GM12878 (cell line): ENCODE measurements around the gene ADGRV1. TPM values are rescaled to one million over a fixed set of nuclear protein-coding genes. Genes with fewer than 3 reads are reported as not detected.

ENCODE experiments used
- ATAC-seq: fragments of 200-7000 bp; cut with Tn5 transposase; 3 replicates; pipeline ENCODE4 v1.9.1; 2020; ENCODE audit warnings: mild to moderate bottlenecking, moderate library complexity
- BruUV-seq: library from RNA; stranded (reverse); fragments of 400-500 nt; replicated peaks from 2 replicates; lab custom pipeline; 2021; lab: Mats Ljungman, UMichigan
- CTCF ChIA-PET: fragments of 300-600 bp; sonication (Branson Sonifier 250); formaldehyde crosslinking; extraction: SDS; loops from one replicate; lab custom pipeline; 2021; ENCODE audit warnings: inconsistent platforms; lab: Yijun Ruan, JAX
- POLR2A ChIA-PET: fragments of 350-600 bp; formaldehyde crosslinking; extraction: SDS; loops from one replicate; lab custom pipeline; 2021; ENCODE audit warnings: inconsistent platforms; lab: Charles Lee
- RAD21 ChIA-PET: fragments of 300-600 bp; sonication (Branson Sonifier 250); formaldehyde crosslinking; loops from one replicate; lab custom pipeline; 2023; ENCODE audit warnings: antibody characterized with exemption; ENCODE audit not compliant: unreplicated experiment; lab: Charles Lee
- SMC1A ChIA-PET: fragments of 300-600 bp; sonication (Branson Sonifier 250); formaldehyde crosslinking; loops from one replicate; lab custom pipeline; 2023; ENCODE audit not compliant: unreplicated experiment, uncharacterized antibody; lab: Charles Lee
- DNase-seq: peaks from one replicate; pipeline ENCODE4 v3.0.0-alpha.2; 2011; ENCODE audit warnings: low read depth, low spot score
- FAIRE-seq: peaks from 3 replicates; lab custom pipeline; 2011; peaks lifted over from hg19 to GRCh38; lab: Jason Lieb, UNC
- H2AFZ ChIP-seq: 2 replicates; pipeline ENCODE4 v1.6.0; 2011; ENCODE audit warnings: low read depth, low read length, control low read depth; ENCODE audit not compliant: control insufficient read depth
- H3K27ac ChIP-seq: 2 replicates; pipeline ENCODE4 v1.5.1; 2011; ENCODE audit warnings: control low read depth; ENCODE audit not compliant: control insufficient read depth, insufficient read depth
- H3K27me3 ChIP-seq, 2 experiments: replicated peaks in 1 of 2; 2 replicates each; pipeline versions ENCODE4 v1.6.0 to v1.6.1; 2011; ENCODE audit warnings: low read length in 1 of 2; ENCODE audit not compliant: control insufficient read depth in 2 of 2, insufficient read depth in 2 of 2
- H3K36me3 ChIP-seq, 2 experiments: 2 replicates each; pipeline ENCODE4 v1.5.1; 2011; ENCODE audit warnings: low read length in 1 of 2; ENCODE audit not compliant: control insufficient read depth in 2 of 2, insufficient read depth in 2 of 2
- H3K4me1 ChIP-seq: 2 replicates; pipeline ENCODE4 v1.6.1; 2011; ENCODE audit warnings: mild to moderate bottlenecking, low read length, moderate library complexity, mixed read lengths; ENCODE audit not compliant: control insufficient read depth, insufficient read depth
- H3K4me2 ChIP-seq: 2 replicates; pipeline ENCODE4 v1.6.0; 2011; ENCODE audit warnings: control low read depth; ENCODE audit not compliant: control insufficient read depth, insufficient read depth
- H3K4me3 ChIP-seq: fragments of 200-600 bp; sonication (generic); 2 replicates; pipeline ENCODE4 v1.5.1; 2016
- H3K79me2 ChIP-seq: 2 replicates; pipeline ENCODE4 v1.6.0; 2011; ENCODE audit warnings: low read length; ENCODE audit not compliant: control insufficient read depth, insufficient read depth
- H3K9ac ChIP-seq: 2 replicates; pipeline ENCODE4 v1.8.0; 2011; ENCODE audit warnings: low read length, control low read depth, mixed read lengths; ENCODE audit not compliant: control insufficient read depth, insufficient read depth
- H3K9me3 ChIP-seq: replicated peaks from 3 replicates; pipeline ENCODE4 v1.5.1; 2011; ENCODE audit warnings: mild to moderate bottlenecking, low read length; ENCODE audit not compliant: control insufficient read depth, insufficient read depth
- H4K20me1 ChIP-seq: 2 replicates; pipeline ENCODE4 v1.6.0; 2011; ENCODE audit not compliant: control insufficient read depth, insufficient read depth
- CBX5 ChIP-seq: sonication (generic); IDR thresholded peaks from 2 replicates; pipeline ENCODE4 v1.6.1; 2016; ENCODE audit warnings: low read depth, moderate library complexity, mild to moderate bottlenecking, inconsistent platforms
- CEBPZ ChIP-seq: fragments of 150-350 bp; IDR thresholded peaks from 2 replicates; pipeline ENCODE4 v1.6.1; 2016; ENCODE audit warnings: low read depth, low read length
- CHD2 ChIP-seq: IDR thresholded peaks from 2 replicates; pipeline ENCODE4 v1.6.1; 2011; ENCODE audit warnings: low read depth, low read length, improper control_type of control experiment, borderline replicate concordance
- GABPA ChIP-seq: IDR thresholded peaks from 2 replicates; pipeline ENCODE4 v1.6.1; 2014; ENCODE audit warnings: antibody characterized with exemption, low read depth, mild to moderate bottlenecking, inconsistent platforms
- GATAD2B ChIP-seq: fragments of 450-650 bp; conservative IDR thresholded peaks from 2 replicates; pipeline ENCODE4 v1.6.1; 2017; ENCODE audit warnings: low read depth, mild to moderate bottlenecking, moderate library complexity
- KAT2A ChIP-seq: conservative IDR thresholded peaks from 2 replicates; pipeline ENCODE4 v1.6.1; 2011; ENCODE audit warnings: low read depth, low read length; ENCODE audit not compliant: control insufficient read depth
- KDM1A ChIP-seq: fragments of 200-600 bp; sonication (generic); IDR thresholded peaks from 2 replicates; pipeline ENCODE4 v1.6.1; 2016; ENCODE audit warnings: borderline replicate concordance
- MAX ChIP-seq: IDR thresholded peaks from 2 replicates; pipeline ENCODE4 v1.6.1; 2012; ENCODE audit warnings: low read depth, low read length, improper control_type of control experiment
- MEF2B ChIP-seq: fragments of 450-650 bp; IDR thresholded peaks from 2 replicates; pipeline ENCODE4 v1.6.1; 2018; ENCODE audit warnings: mild to moderate bottlenecking, moderate library complexity; ENCODE audit not compliant: partially characterized antibody, poor library complexity, severe bottlenecking
- MTA2 ChIP-seq: fragments of 450-650 bp; IDR thresholded peaks from 2 replicates; pipeline ENCODE4 v1.6.1; 2016; ENCODE audit warnings: low read depth, mild to moderate bottlenecking, moderate library complexity
- MXI1 ChIP-seq: fragments of 150-350 bp; IDR thresholded peaks from 2 replicates; pipeline ENCODE4 v1.6.1; 2011; ENCODE audit warnings: low read depth, mild to moderate bottlenecking, inconsistent platforms, low read length, improper control_type of control experiment
- NFIC ChIP-seq: IDR thresholded peaks from 2 replicates; pipeline ENCODE4 v1.6.1; 2012; ENCODE audit warnings: low read depth, mild to moderate bottlenecking, inconsistent platforms, low read length, moderate library complexity
- PKNOX1 ChIP-seq: fragments of 450-650 bp; IDR thresholded peaks from 2 replicates; pipeline ENCODE4 v1.6.1; 2016; ENCODE audit warnings: mild to moderate bottlenecking
- POLR2AphosphoS5 ChIP-seq: IDR thresholded peaks from 2 replicates; pipeline ENCODE4 v1.6.1; 2011; ENCODE audit warnings: mild to moderate bottlenecking, low read length, inconsistent platforms
- SIX5 ChIP-seq: IDR thresholded peaks from 2 replicates; pipeline ENCODE4 v1.6.1; 2011; ENCODE audit warnings: mild to moderate bottlenecking, low read depth, low read length, moderate library complexity; ENCODE audit not compliant: severe bottlenecking
- SMAD5 ChIP-seq: IDR thresholded peaks from 2 replicates; pipeline ENCODE4 v1.6.1; 2016; ENCODE audit warnings: antibody characterized with exemption, low read depth
- TAF1 ChIP-seq: IDR thresholded peaks from 2 replicates; pipeline ENCODE4 v1.6.1; 2011; ENCODE audit warnings: mild to moderate bottlenecking, low read depth, low read length, borderline replicate concordance
- WGBS: methylation state at CpG from one replicate; pipeline ENCODE4 v1.1.6; 2016; ENCODE audit warnings: low lambda C conversion rate; ENCODE audit not compliant: insufficient replicate concordance, insufficient coverage; ENCODE audit errors: missing lambda C conversion rate; 5-methylcytosine and 5-hydroxymethylcytosine counted together
- in situ Hi-C: fragments of 300-500 bp; cut with MboI; formaldehyde crosslinking; loops from 9 replicates; pipeline ENCODE4 v1.14.3; 2018; ENCODE audit warnings: mixed read lengths
- intact Hi-C: fragments of 100-400 bp; cut with micrococcal nuclease; formaldehyde crosslinking; loops from one replicate; pipeline ENCODE4 v1.14.2; 2022; ENCODE audit not compliant: unreplicated experiment
- polyA plus RNA-seq, 11 experiments: library from polyadenylated mRNA; depleted of rRNA in 4 of 11; unstranded in 6 of 11; stranded (reverse) in 5 of 11; fragments of >200 nt; fragmentation: Nextera tagmentation in 4 of 11; fragmentation: Illumina TruSeq in 1 of 11; extraction: Ambion mirVana in 4 of 11; extraction: Trizol in 1 of 11; gene quantifications; 1 replicate in 1 of 11; 2 replicates in 10 of 11; pipeline versions ENCODE4 v1.2.1 to v1.2.3, GENCODE V29; 2011 to 2016; ENCODE audit warnings: inconsistent platforms in 2 of 11, missing spikeins in 2 of 11, low read depth in 1 of 11
- total RNA-seq, 4 experiments: library from RNA; depleted of rRNA in 3 of 4; stranded (reverse); fragments of >200 nt in 3 of 4; fragmentation: Illumina TruSeq in 1 of 4; extraction: Trizol in 1 of 4; gene quantifications; 2 replicates each; pipeline versions ENCODE4 v1.2.1 to v1.2.3, GENCODE V29; 2013 to 2021
- TF ChIP-seq, protein P1 (sequence below): fragments of 450-650 bp; formaldehyde crosslinking; IDR thresholded peaks from 2 replicates; pipeline ENCODE4 v1.4.0; 2022; ENCODE audit warnings: mild to moderate bottlenecking, moderate library complexity

The ADGRV1 gene
- total and polyA plus RNA-seq, 10 of the 15 experiments (the other 5 are each of a cell fraction or from before 2014, with no cell fraction given): 0.04 to 8.1 (median 0.16) TPM; not detected in 1

DNA sequence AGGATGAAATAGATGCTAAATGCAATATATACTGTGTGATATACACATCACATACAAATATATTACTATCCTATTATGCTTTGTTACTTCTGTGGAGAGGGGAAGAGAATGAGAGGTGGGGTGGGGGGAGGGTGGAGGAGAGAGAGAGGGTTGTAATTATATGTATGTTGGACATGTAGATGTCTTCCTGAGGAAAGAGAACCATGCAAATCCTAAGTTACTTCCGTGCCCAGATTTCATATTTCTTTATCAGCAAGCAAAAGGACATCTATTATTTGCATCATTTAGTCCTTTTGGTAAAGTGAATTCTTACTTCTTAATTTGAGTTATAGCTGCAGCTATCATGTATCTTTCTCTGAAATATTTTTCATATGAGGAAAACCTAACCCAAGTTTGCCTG lies 187.5 kb downstream of the ADGRV1 start:
- no TSS peak for BruUV-seq
- 27% methylated on average over 1 of the region's 1 CpG for WGBS
- no peak overlapping the region for H2AFZ ChIP-seq
- no peaks in the 10 kb centered on the region; a peak in 1 of 4 replicates for H3K27me3 ChIP-seq
- no peaks in the 10 kb centered on the region for H4K20me1 ChIP-seq
- no peaks in the 10 kb centered on the region for H3K4me1 ChIP-seq
- intact Hi-C loops (no loop called here), in situ Hi-C loops (no loop called here)
- H3K79me2 ChIP-seq: no peaks in the 10 kb centered on the region
- ATAC-seq: no peak
- CTCF ChIA-PET: interaction anchor here (0.7 kb wide), 1 partner anchor 38 kb away, joined by 3 read pairs; no protein-coding TSS in a partner anchor
- RAD21 ChIA-PET: no interaction called here
- TF ChIP-seq KAT2A (no peak), GABPA (no peak), CEBPZ (no peak), POLR2AphosphoS5 (no peak), CHD2 (no peak), MTA2 (no peak), MAX (no peak), GATAD2B (no peak), TAF1 (no peak), SMAD5 (no peak), SIX5 (no peak), MXI1 (no peak), KDM1A (no peak), MEF2B (no peak), NFIC (no peak), PKNOX1 (no peak), CBX5 (no peak)
- TF ChIP-seq, protein P1, sequence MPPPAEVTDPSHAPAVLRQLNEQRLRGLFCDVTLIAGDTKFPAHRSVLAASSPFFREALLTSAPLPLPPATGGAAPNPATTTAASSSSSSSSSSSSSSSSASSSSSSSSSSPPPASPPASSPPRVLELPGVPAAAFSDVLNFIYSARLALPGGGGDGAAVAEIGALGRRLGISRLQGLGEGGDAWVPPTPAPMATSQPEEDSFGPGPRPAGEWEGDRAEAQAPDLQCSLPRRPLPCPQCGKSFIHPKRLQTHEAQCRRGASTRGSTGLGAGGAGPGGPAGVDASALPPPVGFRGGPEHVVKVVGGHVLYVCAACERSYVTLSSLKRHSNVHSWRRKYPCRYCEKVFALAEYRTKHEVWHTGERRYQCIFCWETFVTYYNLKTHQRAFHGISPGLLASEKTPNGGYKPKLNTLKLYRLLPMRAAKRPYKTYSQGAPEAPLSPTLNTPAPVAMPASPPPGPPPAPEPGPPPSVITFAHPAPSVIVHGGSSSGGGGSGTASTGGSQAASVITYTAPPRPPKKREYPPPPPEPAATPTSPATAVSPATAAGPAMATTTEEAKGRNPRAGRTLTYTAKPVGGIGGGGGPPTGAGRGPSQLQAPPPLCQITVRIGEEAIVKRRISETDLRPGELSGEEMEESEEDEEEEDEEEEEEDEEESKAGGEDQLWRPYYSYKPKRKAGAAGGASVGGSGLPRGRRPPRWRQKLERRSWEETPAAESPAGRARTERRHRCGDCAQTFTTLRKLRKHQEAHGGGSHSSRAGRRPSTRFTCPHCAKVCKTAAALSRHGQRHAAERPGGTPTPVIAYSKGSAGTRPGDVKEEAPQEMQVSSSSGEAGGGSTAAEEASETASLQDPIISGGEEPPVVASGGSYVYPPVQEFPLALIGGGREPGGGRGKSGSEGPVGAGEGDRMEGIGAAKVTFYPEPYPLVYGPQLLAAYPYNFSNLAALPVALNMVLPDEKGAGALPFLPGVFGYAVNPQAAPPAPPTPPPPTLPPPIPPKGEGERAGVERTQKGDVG: no peak
- POLR2A ChIA-PET: no interaction called here
- no peak overlapping the region for H3K27ac ChIP-seq
- H3K9me3 ChIP-seq: no peaks in the 10 kb centered on the region
- no peak for FAIRE-seq
- H3K4me2 ChIP-seq: no peak overlapping the region
- no peaks in the 10 kb centered on the region for H3K36me3 ChIP-seq
- DNase-seq: no peak
- no peak overlapping the region for H3K4me3 ChIP-seq
- SMC1A ChIA-PET: interaction anchor here (1.0 kb wide), 2 partner anchors 13 to 37 kb away, joined by 3 to 4 read pairs; no protein-coding TSS in a partner anchor
- H3K9ac ChIP-seq: no peak overlapping the region
